Adrenal gland (tissue), 5 donors: ENCODE results near the gene ERVFRD-1.

Experiments used
- CTCF ChIP-seq, 6 experiments: fragments of 450-650 bp in 4 of 6; fragments of 200-600 bp in 2 of 6; sonication (generic) in 1 of 6; IDR thresholded peaks; 1 replicate in 5 of 6; 2 replicates in 1 of 6; pipeline versions ENCODE4 v1.5.1 to v1.8.0; 2016 to 2021; ENCODE audit warnings: antibody characterized with exemption in 6 of 6, mild to moderate bottlenecking in 2 of 6, moderate library complexity in 1 of 6
- POLR2A ChIP-seq, 2 donors: fragments of 450-650 bp; IDR thresholded peaks; one replicate each; pipeline ENCODE4 v1.6.1; 2017; ENCODE audit warnings: antibody characterized with exemption in 2 of 2, mild to moderate bottlenecking in 2 of 2, moderate library complexity in 1 of 2
- donor health status: DM: no; HTN: no; CAD: no.

- TF ChIP-seq CTCF (IDR thresholded peaks at IDR 0.05) = no peak
- no peak for TF ChIP-seq POLR2A (IDR thresholded peaks at IDR 0.05)
Observed at GRCh38 chr6:11142296-11143027, 30.9 kb upstream of the ERVFRD-1 start.
